ENCODE results near the gene SPEN. TPM values are rescaled to one million over a fixed set of nuclear protein-coding genes. Genes with fewer than 3 reads are reported as not detected.
A peak's percentile ranks its signal among the peaks of the same experiment; 100 is the strongest.

SPEN gene
- total and polyA plus RNA-seq, 2 experiments from 2014 or later: 25.8 to 31.6 TPM

- DNase-seq (ENCODE audit: low read depth in 1 of 2, low spot score in 1 of 2): no peak
- Histone ChIP-seq H3K36me3 (no peaks in the 10 kb centered on the region), H3K27ac (no peak overlapping the region), H3K27me3 (no peaks in the 10 kb centered on the region), H3K4me1 (ENCODE audit: low read depth) (peaks cover 16% of the 10 kb centered on the region), H3K9me3 (ENCODE audit: low read depth) (no peaks in the 10 kb centered on the region), H3K4me3 (no peak overlapping the region)
- no peak for TF ChIP-seq CTCF (IDR thresholded peaks at IDR 0.05; ENCODE audit: low read depth, low read length)
These were observed 116.0 kb downstream of the SPEN start for GRCh38 chr1:15963363-15963967.

GRCh38 chr1:15963968-15964648, 116.6 kb downstream of the SPEN start:
- H3K27ac ChIP-seq: no peak overlapping the region
- no peak overlapping the region for H3K4me3 ChIP-seq
- H3K9me3 ChIP-seq (ENCODE audit: low read depth): no peaks in the 10 kb centered on the region
- DNase-seq (ENCODE audit: low read depth in 1 of 2, low spot score in 1 of 2): no peak
- peaks cover 4% of the 10 kb centered on the region for H3K36me3 ChIP-seq
- TF ChIP-seq CTCF (IDR thresholded peaks at IDR 0.05; ENCODE audit: low read depth, low read length): no peak
- H3K4me1 ChIP-seq (ENCODE audit: low read depth): peaks cover 10% of the 10 kb centered on the region
- H3K27me3 ChIP-seq: no peaks in the 10 kb centered on the region

GRCh38 chr1:15965228-15965767, 117.8 kb downstream of the SPEN start:
- Histone ChIP-seq H3K36me3 (peaks cover 4% of the 10 kb centered on the region), H3K27me3 (no peaks in the 10 kb centered on the region)
- peak in 1 of 2 donors; percentile 73 for DNase-seq (ENCODE audit: low read depth in 1 of 2, low spot score in 1 of 2)

GRCh38 chr1:15966081-15966955, 118.8 kb downstream of the SPEN start:
- H3K27ac ChIP-seq: no peak overlapping the region
- no peaks in the 10 kb centered on the region for H3K9me3 ChIP-seq (ENCODE audit: low read depth)
- H3K4me3 ChIP-seq: no peak overlapping the region
- TF ChIP-seq CTCF (IDR thresholded peaks at IDR 0.05; ENCODE audit: low read depth, low read length): no peak
- H3K4me1 ChIP-seq (ENCODE audit: low read depth): peaks cover 2% of the 10 kb centered on the region
- peaks cover 4% of the 10 kb centered on the region for H3K36me3 ChIP-seq
- DNase-seq (ENCODE audit: low read depth in 1 of 2, low spot score in 1 of 2): no peak
- H3K27me3 ChIP-seq: no peaks in the 10 kb centered on the region

More at GRCh38 chr1:15965228-15965767, 117.8 kb downstream of the SPEN start:
- Histone ChIP-seq H3K4me3 (no peak overlapping the region), H3K4me1 (ENCODE audit: low read depth) (peaks cover 8% of the 10 kb centered on the region), H3K27ac (no peak overlapping the region), H3K9me3 (ENCODE audit: low read depth) (no peaks in the 10 kb centered on the region)
- TF ChIP-seq CTCF (IDR thresholded peaks at IDR 0.05; ENCODE audit: low read depth, low read length): no peak

- Histone ChIP-seq H3K4me1 (ENCODE audit: low read depth) (no peaks in the 10 kb centered on the region), H3K36me3 (peaks cover 4% of the 10 kb centered on the region), H3K9me3 (ENCODE audit: low read depth) (no peaks in the 10 kb centered on the region), H3K4me3 (no peak overlapping the region), H3K27me3 (no peaks in the 10 kb centered on the region), H3K27ac (no peak overlapping the region)
- no peak for TF ChIP-seq CTCF (IDR thresholded peaks at IDR 0.05; ENCODE audit: low read depth, low read length)
- DNase-seq (ENCODE audit: low read depth in 1 of 2, low spot score in 1 of 2): no peak
These were observed 119.4 kb downstream of the SPEN start for GRCh38 chr1:15966956-15967344.
